ENCODE results near the gene ZEB1. TPM values are rescaled to one million over a fixed set of nuclear protein-coding genes. Genes with fewer than 3 reads are reported as not detected.

The ZEB1 gene
- total and polyA plus RNA-seq, 2 of the 13 experiments (the other 11 are each of a cell fraction or from before 2014, with no cell fraction given): 9.6 to 18.0 TPM

DNA sequence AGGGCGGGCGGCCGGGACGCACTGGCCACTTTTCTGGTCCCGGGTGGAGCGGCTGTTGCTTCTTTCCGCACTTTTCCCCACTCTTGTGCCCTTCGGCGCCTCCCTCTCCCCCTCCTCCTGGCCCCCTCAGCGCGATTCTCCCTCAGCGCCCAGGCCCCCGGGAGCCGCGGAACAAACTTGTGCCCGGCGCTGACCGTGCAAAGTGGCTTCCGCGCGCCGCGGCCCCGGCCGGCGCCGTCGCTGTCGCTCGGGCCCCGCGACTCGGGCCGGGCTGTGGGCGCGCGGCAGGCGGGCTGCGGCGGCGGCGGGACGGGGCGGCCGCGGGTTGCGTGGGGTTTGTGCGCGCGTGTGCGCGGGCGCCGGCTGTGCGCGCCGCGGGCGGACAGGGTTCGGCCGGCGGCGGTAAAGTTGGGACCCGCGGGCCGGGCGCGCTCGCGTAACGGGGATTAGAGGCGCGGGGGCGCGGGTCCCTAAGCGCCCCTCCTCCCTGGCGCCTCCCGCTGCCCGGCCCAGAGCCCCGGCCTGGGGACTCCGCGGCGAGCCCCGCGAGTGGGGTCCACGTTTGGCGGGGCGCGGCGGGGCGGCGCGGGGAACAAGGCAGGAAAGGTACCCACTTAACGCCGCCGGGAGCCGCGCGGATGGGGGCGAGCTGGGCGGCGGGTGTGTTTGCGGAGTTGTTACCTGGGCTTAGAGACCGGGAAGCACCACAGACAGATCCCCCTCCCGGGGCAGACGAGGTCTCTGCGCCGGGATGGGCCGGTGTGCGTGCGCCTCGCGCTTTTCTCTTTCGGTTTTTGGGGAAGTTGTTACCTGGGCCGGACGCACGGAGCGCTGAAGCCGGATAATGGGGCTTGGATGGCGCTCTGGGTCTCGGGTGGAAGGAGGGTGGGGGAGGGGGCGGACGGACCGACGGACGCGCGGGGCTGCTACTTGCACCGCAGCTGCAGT lies 860 bp downstream of the ZEB1 start (continued):
- TF ChIP-seq, protein P1, sequence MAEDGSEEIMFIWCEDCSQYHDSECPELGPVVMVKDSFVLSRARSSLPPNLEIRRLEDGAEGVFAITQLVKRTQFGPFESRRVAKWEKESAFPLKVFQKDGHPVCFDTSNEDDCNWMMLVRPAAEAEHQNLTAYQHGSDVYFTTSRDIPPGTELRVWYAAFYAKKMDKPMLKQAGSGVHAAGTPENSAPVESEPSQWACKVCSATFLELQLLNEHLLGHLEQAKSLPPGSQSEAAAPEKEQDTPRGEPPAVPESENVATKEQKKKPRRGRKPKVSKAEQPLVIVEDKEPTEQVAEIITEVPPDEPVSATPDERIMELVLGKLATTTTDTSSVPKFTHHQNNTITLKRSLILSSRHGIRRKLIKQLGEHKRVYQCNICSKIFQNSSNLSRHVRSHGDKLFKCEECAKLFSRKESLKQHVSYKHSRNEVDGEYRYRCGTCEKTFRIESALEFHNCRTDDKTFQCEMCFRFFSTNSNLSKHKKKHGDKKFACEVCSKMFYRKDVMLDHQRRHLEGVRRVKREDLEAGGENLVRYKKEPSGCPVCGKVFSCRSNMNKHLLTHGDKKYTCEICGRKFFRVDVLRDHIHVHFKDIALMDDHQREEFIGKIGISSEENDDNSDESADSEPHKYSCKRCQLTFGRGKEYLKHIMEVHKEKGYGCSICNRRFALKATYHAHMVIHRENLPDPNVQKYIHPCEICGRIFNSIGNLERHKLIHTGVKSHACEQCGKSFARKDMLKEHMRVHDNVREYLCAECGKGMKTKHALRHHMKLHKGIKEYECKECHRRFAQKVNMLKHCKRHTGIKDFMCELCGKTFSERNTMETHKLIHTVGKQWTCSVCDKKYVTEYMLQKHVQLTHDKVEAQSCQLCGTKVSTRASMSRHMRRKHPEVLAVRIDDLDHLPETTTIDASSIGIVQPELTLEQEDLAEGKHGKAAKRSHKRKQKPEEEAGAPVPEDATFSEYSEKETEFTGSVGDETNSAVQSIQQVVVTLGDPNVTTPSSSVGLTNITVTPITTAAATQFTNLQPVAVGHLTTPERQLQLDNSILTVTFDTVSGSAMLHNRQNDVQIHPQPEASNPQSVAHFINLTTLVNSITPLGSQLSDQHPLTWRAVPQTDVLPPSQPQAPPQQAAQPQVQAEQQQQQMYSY (CRISPR knock-in tag; IDR thresholded peaks at IDR 0.05): no peak; the same call in 1 of the 2 replicates
- TF ChIP-seq, protein P2, sequence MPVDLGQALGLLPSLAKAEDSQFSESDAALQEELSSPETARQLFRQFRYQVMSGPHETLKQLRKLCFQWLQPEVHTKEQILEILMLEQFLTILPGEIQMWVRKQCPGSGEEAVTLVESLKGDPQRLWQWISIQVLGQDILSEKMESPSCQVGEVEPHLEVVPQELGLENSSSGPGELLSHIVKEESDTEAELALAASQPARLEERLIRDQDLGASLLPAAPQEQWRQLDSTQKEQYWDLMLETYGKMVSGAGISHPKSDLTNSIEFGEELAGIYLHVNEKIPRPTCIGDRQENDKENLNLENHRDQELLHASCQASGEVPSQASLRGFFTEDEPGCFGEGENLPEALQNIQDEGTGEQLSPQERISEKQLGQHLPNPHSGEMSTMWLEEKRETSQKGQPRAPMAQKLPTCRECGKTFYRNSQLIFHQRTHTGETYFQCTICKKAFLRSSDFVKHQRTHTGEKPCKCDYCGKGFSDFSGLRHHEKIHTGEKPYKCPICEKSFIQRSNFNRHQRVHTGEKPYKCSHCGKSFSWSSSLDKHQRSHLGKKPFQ (CRISPR knock-in tag; IDR thresholded peaks at IDR 0.05; ENCODE audit: insufficient replicate concordance): no peak
- no peak for TF ChIP-seq TCF12 (IDR thresholded peaks at IDR 0.05)
- TF ChIP-seq TCF12 (CRISPR knock-in tag; IDR thresholded peaks at IDR 0.05): 0 out of 2 replicates have a peak, but pooled peaks have one; percentile 32
- TF ChIP-seq, protein P3, sequence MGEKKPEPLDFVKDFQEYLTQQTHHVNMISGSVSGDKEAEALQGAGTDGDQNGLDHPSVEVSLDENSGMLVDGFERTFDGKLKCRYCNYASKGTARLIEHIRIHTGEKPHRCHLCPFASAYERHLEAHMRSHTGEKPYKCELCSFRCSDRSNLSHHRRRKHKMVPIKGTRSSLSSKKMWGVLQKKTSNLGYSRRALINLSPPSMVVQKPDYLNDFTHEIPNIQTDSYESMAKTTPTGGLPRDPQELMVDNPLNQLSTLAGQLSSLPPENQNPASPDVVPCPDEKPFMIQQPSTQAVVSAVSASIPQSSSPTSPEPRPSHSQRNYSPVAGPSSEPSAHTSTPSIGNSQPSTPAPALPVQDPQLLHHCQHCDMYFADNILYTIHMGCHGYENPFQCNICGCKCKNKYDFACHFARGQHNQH (CRISPR knock-in tag; IDR thresholded peaks at IDR 0.05): no peak
- TF ChIP-seq, protein P4, sequence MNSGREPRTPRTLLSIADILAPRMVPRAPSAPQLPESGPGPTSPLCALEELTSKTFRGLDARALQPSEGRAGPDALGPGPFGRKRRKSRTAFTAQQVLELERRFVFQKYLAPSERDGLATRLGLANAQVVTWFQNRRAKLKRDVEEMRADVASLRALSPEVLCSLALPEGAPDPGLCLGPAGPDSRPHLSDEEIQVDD (CRISPR knock-in tag; IDR thresholded peaks at IDR 0.05; ENCODE audit: borderline replicate concordance): no peak
- no peak for TF ChIP-seq NFE2L2 (IDR thresholded peaks at IDR 0.05; ENCODE audit: low read length)
- TF ChIP-seq, protein P5, sequence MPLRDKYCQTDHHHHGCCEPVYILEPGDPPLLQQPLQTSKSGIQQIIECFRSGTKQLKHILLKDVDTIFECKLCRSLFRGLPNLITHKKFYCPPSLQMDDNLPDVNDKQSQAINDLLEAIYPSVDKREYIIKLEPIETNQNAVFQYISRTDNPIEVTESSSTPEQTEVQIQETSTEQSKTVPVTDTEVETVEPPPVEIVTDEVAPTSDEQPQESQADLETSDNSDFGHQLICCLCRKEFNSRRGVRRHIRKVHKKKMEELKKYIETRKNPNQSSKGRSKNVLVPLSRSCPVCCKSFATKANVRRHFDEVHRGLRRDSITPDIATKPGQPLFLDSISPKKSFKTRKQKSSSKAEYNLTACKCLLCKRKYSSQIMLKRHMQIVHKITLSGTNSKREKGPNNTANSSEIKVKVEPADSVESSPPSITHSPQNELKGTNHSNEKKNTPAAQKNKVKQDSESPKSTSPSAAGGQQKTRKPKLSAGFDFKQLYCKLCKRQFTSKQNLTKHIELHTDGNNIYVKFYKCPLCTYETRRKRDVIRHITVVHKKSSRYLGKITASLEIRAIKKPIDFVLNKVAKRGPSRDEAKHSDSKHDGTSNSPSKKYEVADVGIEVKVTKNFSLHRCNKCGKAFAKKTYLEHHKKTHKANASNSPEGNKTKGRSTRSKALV (CRISPR knock-in tag; IDR thresholded peaks at IDR 0.05): peak; percentile 32; the same call in 1 of the 2 replicates
- no peak for TF ChIP-seq GZF1 (CRISPR knock-in tag; IDR thresholded peaks at IDR 0.05)
- no peak for TF ChIP-seq ATRX (CRISPR knock-in tag; IDR thresholded peaks at IDR 0.05; ENCODE audit: borderline replicate concordance)
- TF ChIP-seq ZFAT (CRISPR knock-in tag; conservative IDR thresholded peaks at IDR 0.05): no peak
- TF ChIP-seq AGO1 (IDR thresholded peaks at IDR 0.05; ENCODE audit: low read depth, low read length, poor library complexity, severe bottlenecking): no peak
- TF ChIP-seq ZNF749 (CRISPR knock-in tag; IDR thresholded peaks at IDR 0.05; ENCODE audit: borderline replicate concordance): no peak
- TF ChIP-seq, protein P6, sequence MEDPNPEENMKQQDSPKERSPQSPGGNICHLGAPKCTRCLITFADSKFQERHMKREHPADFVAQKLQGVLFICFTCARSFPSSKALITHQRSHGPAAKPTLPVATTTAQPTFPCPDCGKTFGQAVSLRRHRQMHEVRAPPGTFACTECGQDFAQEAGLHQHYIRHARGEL (CRISPR knock-in tag; IDR thresholded peaks at IDR 0.05): no peak
- TF ChIP-seq ETV5 (CRISPR knock-in tag; IDR thresholded peaks at IDR 0.05; ENCODE audit: borderline replicate concordance): no peak
- 0 out of 2 replicates have a peak, but pooled peaks have one; percentile 8 for TF ChIP-seq SIN3A (IDR thresholded peaks at IDR 0.05; ENCODE audit: borderline replicate concordance, low read depth, low read length)
